ENCODE measurements around the gene ADAMTS3. TPM values are rescaled to one million over a fixed set of nuclear protein-coding genes. Genes with fewer than 3 reads are reported as not detected.

The ADAMTS3 gene
- polyA plus RNA-seq, 2 of the 4 experiments (the other 2 are of a cell fraction): 0.03 TPM; not detected in 1

DNA sequence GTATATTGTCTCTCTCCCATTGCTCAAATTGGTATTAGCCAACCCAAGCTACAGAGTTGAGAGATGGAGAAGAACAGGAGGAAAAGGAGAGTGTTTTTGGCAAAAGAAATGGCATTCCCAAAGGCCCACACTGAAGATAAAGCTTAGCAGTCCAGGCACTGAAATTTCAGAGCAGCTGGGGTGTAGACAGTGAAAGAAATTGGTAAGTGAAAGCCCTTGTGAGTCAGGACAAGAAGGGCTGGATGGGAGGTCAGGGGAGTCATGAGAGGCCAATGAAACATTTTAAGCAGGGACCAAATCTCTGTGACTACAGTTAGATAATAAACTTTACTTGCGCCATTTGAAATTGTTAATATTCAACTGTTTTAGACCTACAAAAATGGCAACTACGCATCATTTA, 177.7 kb downstream of the ADAMTS3 start:
- H3K4me2 ChIP-seq: no peak overlapping the region
- H3K9me3 ChIP-seq: no peaks in the 10 kb centered on the region
- ATAC-seq (no peak), DNase-seq (ENCODE audit: low read depth in 1 of 2, low spot score in 1 of 2) (no peak), FAIRE-seq (no peak)
- no peak overlapping the region for H3K4me3 ChIP-seq
- H3K4me1 ChIP-seq: no peaks in the 10 kb centered on the region
- ChIA-PET CTCF (no interaction called here), POLR2A (no interaction called here)
- TF ChIP-seq SMC3 (IDR thresholded peaks at IDR 0.05) (no peak), GATA3 (IDR thresholded peaks at IDR 0.05; ENCODE audit: borderline replicate concordance) (no peak), CBX8 (IDR thresholded peaks at IDR 0.05) (no peak), POLR2AphosphoS2 (conservative IDR thresholded peaks at IDR 0.05; ENCODE audit: low read length) (no peak), MAZ (IDR thresholded peaks at IDR 0.05; ENCODE audit: borderline replicate concordance, low read depth, low read length) (no peak), CEBPB (IDR thresholded peaks at IDR 0.05) (no peak), POLR2A (IDR thresholded peaks at IDR 0.05; ENCODE audit: low read length) (no peak), RCOR1 (IDR thresholded peaks at IDR 0.05; ENCODE audit: low read depth, low read length) (no peak), CHD4 (IDR thresholded peaks at IDR 0.05; ENCODE audit: borderline replicate concordance) (no peak), JUNB (IDR thresholded peaks at IDR 0.05) (no peak), TP53 (CRISPR knock-in tag; IDR thresholded peaks at IDR 0.05) (no peak), NFE2L2 (conservative IDR thresholded peaks at IDR 0.05; ENCODE audit: low read length) (no peak), HOXA7 (CRISPR knock-in tag; IDR thresholded peaks at IDR 0.05) (no peak), EHMT2 (IDR thresholded peaks at IDR 0.05; ENCODE audit: low read depth) (no peak), RAD21 (conservative IDR thresholded peaks at IDR 0.05 in 1 of 2, IDR thresholded peaks at IDR 0.05 in 1 of 2) (no peak)
- TF ChIP-seq, protein P1, sequence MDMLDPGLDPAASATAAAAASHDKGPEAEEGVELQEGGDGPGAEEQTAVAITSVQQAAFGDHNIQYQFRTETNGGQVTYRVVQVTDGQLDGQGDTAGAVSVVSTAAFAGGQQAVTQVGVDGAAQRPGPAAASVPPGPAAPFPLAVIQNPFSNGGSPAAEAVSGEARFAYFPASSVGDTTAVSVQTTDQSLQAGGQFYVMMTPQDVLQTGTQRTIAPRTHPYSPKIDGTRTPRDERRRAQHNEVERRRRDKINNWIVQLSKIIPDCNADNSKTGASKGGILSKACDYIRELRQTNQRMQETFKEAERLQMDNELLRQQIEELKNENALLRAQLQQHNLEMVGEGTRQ (IDR thresholded peaks at IDR 0.05): no peak
- TF ChIP-seq, protein P2, sequence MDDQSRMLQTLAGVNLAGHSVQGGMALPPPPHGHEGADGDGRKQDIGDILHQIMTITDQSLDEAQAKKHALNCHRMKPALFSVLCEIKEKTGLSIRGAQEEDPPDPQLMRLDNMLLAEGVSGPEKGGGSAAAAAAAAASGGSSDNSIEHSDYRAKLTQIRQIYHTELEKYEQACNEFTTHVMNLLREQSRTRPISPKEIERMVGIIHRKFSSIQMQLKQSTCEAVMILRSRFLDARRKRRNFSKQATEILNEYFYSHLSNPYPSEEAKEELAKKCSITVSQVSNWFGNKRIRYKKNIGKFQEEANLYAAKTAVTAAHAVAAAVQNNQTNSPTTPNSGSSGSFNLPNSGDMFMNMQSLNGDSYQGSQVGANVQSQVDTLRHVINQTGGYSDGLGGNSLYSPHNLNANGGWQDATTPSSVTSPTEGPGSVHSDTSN (IDR thresholded peaks at IDR 0.05): no peak
- TF ChIP-seq, protein P3, sequence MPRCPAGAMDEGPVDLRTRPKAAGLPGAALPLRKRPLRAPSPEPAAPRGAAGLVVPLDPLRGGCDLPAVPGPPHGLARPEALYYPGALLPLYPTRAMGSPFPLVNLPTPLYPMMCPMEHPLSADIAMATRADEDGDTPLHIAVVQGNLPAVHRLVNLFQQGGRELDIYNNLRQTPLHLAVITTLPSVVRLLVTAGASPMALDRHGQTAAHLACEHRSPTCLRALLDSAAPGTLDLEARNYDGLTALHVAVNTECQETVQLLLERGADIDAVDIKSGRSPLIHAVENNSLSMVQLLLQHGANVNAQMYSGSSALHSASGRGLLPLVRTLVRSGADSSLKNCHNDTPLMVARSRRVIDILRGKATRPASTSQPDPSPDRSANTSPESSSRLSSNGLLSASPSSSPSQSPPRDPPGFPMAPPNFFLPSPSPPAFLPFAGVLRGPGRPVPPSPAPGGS (IDR thresholded peaks at IDR 0.05): no peak
- TF ChIP-seq, protein P4, sequence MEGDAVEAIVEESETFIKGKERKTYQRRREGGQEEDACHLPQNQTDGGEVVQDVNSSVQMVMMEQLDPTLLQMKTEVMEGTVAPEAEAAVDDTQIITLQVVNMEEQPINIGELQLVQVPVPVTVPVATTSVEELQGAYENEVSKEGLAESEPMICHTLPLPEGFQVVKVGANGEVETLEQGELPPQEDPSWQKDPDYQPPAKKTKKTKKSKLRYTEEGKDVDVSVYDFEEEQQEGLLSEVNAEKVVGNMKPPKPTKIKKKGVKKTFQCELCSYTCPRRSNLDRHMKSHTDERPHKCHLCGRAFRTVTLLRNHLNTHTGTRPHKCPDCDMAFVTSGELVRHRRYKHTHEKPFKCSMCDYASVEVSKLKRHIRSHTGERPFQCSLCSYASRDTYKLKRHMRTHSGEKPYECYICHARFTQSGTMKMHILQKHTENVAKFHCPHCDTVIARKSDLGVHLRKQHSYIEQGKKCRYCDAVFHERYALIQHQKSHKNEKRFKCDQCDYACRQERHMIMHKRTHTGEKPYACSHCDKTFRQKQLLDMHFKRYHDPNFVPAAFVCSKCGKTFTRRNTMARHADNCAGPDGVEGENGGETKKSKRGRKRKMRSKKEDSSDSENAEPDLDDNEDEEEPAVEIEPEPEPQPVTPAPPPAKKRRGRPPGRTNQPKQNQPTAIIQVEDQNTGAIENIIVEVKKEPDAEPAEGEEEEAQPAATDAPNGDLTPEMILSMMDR (IDR thresholded peaks at IDR 0.05): no peak
- TF ChIP-seq, protein P5, sequence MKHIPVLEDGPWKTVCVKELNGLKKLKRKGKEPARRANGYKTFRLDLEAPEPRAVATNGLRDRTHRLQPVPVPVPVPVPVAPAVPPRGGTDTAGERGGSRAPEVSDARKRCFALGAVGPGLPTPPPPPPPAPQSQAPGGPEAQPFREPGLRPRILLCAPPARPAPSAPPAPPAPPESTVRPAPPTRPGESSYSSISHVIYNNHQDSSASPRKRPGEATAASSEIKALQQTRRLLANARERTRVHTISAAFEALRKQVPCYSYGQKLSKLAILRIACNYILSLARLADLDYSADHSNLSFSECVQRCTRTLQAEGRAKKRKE (CRISPR knock-in tag; IDR thresholded peaks at IDR 0.05; ENCODE audit: low read depth): no peak
- H3K27ac ChIP-seq: no peak overlapping the region
- WGBS (ENCODE audit: missing lambda C conversion rate): 81% methylated on average over 2 of the region's 2 CpGs

DNA sequence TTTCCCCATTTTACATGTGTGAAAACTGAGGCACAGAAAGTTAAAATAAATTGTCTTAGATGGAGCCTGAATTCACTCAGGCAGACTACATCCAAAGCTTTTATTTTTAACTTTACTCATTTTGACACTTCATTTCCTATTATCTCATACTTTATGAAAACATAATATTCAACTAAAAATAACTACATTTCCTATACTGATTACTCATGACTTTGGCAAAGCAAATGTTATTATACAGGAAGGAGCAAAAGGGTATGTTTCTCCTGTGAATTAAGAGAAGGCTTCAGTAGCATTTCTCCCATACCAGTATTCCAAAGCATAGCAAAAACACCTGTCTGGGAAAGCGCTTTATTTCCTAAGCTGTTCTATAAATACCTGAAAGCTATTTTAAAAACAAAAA, 178.6 kb downstream of the ADAMTS3 start:
- Histone ChIP-seq H3K27ac (no peak overlapping the region), H3K4me3 (no peak overlapping the region), H3K4me1 (no peaks in the 10 kb centered on the region), H3K4me2 (no peak overlapping the region), H3K9me3 (no peaks in the 10 kb centered on the region)
- TF ChIP-seq EHF (CRISPR knock-in tag; IDR thresholded peaks at IDR 0.05): no peak
- TF ChIP-seq SMC3 (IDR thresholded peaks at IDR 0.05): no peak
- TF ChIP-seq FOXS1 (CRISPR knock-in tag; IDR thresholded peaks at IDR 0.05): no peak
- no peak for TF ChIP-seq SREBF2 (IDR thresholded peaks at IDR 0.05)
- no peak for TF ChIP-seq CBX2 (IDR thresholded peaks at IDR 0.05; ENCODE audit: borderline replicate concordance, low read depth)
- TF ChIP-seq, protein P4 (IDR thresholded peaks at IDR 0.05): no peak
- TF ChIP-seq HOXB13 (CRISPR knock-in tag; IDR thresholded peaks at IDR 0.05; ENCODE audit: low read depth): no peak
- TF ChIP-seq TP53 (CRISPR knock-in tag; IDR thresholded peaks at IDR 0.05): no peak
- no peak for TF ChIP-seq RCOR1 (IDR thresholded peaks at IDR 0.05; ENCODE audit: low read depth, low read length)
- no peak for TF ChIP-seq HOXA7 (CRISPR knock-in tag; IDR thresholded peaks at IDR 0.05)
- TF ChIP-seq, protein P6, sequence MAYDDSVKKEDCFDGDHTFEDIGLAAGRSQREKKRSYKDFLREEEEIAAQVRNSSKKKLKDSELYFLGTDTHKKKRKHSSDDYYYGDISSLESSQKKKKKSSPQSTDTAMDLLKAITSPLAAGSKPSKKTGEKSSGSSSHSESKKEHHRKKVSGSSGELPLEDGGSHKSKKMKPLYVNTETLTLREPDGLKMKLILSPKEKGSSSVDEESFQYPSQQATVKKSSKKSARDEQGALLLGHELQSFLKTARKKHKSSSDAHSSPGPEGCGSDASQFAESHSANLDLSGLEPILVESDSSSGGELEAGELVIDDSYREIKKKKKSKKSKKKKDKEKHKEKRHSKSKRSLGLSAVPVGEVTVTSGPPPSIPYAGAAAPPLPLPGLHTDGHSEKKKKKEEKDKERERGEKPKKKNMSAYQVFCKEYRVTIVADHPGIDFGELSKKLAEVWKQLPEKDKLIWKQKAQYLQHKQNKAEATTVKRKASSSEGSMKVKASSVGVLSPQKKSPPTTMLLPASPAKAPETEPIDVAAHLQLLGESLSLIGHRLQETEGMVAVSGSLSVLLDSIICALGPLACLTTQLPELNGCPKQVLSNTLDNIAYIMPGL (CRISPR knock-in tag; IDR thresholded peaks at IDR 0.05; ENCODE audit: borderline replicate concordance): no peak
- TF ChIP-seq POLR2A (IDR thresholded peaks at IDR 0.05; ENCODE audit: low read length): no peak
- TF ChIP-seq NPAS2 (CRISPR knock-in tag; IDR thresholded peaks at IDR 0.05; ENCODE audit: borderline replicate concordance): no peak
- TF ChIP-seq, protein P5 (CRISPR knock-in tag; IDR thresholded peaks at IDR 0.05; ENCODE audit: low read depth): no peak
- WGBS (ENCODE audit: missing lambda C conversion rate): 92% methylated on average over 1 of the region's 1 CpG
- CTCF ChIA-PET: no interaction called here
- no peak for FAIRE-seq
- no peak for ATAC-seq
- POLR2A ChIA-PET: no interaction called here
- no peak for DNase-seq (ENCODE audit: low read depth in 1 of 2, low spot score in 1 of 2)
